B cell (primary cell): ENCODE results near the gene PRAC2.

ENCODE experiments used
- CTCF ChIP-seq: fragments of 200-600 bp; IDR thresholded peaks from one replicate; pipeline ENCODE4 v1.8.0; 2022; ENCODE audit warnings: antibody characterized with exemption, mild to moderate bottlenecking
- EZH2 ChIP-seq: IDR thresholded peaks from 2 replicates; pipeline ENCODE4 v1.6.1; 2012; ENCODE audit warnings: borderline replicate concordance, low read depth, mild to moderate bottlenecking, moderate library complexity, low read length; ENCODE audit not compliant: insufficient read depth, poor library complexity, severe bottlenecking

GRCh38 chr17:48759288-48759687, 36.3 kb downstream of the PRAC2 start:
- no peak for TF ChIP-seq CTCF
- TF ChIP-seq EZH2: no peak
